HG02798 (cell line): ENCODE data around the gene LYL1.
A peak's percentile ranks its signal among the peaks of the same experiment; 100 is the strongest.

Experiments
- ATAC-seq: cut with Tn5 transposase; IDR thresholded peaks from one replicate; pipeline ENCODE4 v1.9.1; 2021; ENCODE audit warnings: mild to moderate bottlenecking; ENCODE audit not compliant: unreplicated experiment, poor library complexity

LYL1 gene

DNA sequence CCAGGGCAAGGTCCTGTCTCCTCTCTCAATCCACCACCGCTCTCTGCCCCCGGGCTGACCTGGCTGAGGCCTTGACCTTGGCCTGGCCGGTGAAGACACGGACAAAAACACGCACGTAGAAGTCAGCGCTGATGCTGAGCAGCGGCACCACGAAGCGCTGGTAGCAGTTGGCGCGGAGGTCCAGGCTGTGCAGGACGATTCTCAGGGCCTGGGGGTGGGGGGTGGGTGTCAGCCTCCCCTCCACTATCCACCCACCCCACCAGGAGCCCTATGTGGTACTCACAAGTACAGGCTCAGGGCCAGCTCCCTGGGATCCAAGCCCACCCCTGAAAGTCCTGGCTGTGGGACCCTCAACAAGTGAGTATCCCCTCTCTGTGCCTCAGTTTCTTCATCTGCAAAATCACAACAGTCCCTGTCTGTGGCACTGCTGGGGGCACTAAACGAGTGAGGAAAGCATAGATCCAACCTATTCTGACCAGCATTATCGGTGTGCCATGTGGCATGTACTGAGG is 7.5 kb upstream of the LYL1 start:
- ATAC-seq = no peak

DNA sequence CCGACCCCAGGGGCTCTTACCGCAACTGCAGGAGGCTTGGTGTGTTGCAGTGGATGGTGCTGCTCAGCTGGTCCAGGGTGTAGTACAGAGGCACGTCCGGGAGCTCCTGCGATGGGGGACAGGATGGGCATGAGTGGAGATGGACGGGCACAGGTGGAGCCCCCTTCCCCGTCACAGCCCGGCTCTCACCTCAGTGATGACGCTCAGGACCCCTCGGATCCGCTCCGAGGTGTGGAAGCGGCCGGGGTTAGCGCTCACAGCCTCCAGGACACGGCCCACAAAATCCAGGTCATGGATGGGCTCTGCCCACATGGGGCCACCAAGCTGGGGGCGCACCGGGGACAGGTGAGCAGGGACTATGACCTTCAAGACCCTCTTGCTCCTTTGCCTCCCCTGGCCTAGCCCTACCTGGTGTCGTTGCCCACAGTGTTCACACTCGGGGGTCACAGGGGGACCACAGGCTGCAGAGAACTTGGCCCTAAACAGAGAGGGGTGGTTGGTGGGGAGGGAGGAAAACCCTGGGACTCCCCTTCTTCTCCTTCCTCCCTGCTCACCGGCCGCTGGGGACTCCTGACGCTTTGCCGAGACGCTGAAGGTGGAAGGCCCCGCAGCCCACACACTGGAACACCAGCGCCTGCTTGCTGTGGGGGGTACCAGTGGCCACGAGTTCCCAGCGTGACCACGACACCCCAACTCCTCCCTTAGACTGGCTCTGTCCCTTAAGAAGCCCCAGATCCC is 6.9 kb upstream of the LYL1 start:
- no peak for ATAC-seq

DNA sequence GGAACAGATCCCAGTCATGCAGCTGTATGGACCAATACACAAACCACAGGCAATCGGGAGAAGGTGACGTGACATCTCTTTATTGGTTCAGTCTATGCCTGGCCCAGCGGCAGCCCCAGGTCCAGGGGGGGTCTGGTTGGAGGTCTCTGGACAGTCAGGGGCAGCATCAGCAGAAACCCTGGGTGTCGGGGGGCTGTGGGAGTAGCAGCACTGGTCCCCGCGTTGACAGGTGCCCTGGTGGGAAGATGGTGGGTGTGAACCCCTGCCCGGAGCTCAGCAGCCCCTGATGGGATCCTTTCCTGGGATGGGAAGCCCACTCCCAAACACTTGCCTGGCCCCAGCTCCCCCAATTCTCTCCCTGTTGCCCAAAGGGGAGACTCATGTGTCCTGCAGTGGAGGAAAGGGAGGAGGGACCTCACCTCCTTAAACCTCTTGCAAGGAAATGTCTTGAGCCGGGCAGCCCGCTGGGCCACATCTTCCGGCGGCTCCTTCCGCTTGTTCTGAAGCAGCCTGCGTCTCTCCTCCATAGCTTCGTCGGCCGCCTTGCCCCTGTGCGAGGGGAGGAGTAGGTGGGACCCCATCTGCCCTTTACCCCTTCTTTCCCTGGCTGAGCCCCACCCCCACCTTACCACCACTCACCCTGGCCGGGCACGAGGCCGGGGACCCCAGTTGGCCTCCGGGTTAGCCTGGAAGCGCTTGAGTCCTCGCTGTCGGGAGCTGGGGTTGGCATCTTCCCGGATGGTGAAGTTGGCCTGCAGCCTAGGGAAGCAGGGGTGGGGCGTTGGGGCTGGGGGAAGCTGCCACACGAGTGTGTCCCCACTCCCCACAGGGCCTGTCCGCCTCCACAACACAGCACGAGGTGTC is 2.4 kb upstream of the LYL1 start:
- ATAC-seq = peak; percentile 1

DNA sequence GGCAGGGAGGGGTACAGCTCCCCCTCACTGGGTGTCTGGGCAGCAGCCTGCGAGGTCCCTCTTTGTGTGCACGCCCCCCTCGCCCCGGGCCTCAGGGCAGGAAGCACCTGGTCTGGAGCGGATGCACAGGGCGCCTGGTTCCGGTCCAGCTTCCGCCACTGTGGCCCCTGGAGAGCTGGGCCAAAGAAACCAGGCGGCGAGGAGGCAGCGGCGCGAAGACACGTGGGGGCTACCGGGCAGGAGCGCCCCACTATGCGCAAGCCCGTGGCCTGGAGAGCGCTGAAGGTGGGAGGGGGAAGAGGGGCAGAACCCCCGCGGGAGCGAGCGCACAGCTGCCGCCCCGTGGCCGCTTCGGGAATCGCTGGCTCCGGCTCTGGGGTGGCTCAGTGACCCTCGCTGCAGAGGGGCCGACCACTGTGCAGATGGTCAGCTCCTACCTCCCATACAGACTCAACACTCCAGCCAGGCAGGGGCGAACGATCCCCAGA is 1.7 kb upstream of the LYL1 start:
- peak; percentile 49 for ATAC-seq

DNA sequence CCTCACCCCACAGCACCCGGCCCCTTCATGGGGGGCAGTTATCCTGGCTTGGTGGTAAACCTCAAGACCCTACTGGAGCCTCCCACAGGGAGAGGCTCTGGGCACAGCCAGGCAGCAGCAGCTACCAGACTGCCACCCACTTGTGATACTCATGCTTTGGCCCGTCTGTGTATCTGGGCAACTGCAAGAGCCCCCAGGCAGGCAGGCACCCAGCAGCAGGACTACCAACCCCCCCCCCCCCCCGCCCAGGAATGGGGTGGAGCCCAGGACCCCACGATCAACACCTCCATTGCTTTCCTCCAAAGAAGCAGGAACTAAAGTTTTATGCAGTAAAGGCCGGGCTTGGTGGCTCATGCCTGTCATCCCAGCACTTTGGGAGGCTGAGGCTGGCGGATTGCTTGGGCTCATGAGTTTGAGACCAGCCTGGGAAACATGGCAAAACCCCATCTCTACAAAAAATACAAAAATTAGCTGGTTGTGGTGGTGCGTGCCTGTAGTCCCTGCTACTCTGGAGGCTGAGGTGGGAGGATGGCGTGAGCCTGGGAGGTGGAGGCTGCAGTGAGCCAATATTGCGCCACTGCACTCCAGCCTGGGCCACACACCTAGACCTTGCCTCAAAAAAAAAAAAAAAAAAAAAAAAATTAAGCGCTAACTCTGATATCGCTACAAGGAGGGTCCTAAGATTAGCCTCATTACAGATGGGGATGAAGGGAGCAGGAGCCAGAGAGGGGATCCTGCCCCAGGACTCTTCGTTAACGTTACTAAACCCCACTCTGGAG is 1.1 kb upstream of the LYL1 start:
- no peak for ATAC-seq

DNA sequence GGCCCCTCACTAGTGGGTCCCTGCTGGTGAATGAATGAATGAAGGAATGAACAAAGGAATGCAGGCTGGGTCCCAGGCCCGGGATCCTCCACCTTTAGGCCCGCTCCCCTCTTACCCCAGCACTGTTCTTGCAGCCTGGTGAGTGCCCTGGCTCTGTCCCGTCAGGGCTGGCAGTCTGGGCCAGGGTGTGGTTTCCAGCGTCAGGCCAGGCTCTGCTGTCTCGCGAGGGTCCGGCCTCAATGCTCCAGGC is 317 bp downstream of the LYL1 start:
- ATAC-seq = no peak

DNA sequence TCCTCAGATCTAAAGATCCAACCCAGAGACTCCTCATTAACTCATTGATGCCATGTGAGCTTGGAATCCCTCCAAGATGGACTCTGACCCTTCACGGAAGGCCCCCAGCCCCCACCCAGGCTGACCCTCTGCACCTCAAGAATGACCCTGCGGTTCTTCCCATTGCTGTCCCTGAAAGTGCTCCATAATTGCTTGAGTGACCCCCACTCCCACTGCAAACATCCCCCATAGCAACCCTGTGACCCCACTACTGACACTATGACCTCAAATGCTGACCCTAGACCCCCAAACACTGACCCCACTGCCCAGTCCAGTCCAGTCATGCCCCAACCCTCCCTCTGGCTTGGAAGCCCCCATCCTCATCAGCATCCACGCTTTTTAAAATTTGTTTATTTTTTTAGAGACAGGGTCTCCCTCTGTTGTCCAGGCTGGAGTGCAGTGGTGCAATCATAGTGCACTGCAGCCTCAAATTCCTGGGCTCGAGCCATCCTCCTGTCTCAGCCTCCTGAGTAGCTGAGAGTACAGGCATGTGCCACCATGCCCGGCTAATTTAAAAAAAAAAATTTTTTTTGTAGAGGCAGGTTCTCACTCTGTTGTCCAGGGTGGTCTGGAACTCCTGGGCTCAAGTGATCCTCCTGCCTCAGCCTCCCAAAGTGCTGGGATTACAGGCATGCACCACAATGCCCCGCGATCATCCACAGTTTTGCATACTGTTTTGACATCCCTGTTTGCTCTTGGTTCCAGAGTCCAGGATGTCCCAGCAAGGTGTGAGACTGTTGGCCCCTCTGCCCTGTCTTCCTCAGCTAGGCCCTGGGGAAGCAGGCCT is 855 bp downstream of the LYL1 start:
- ATAC-seq = no peak

DNA sequence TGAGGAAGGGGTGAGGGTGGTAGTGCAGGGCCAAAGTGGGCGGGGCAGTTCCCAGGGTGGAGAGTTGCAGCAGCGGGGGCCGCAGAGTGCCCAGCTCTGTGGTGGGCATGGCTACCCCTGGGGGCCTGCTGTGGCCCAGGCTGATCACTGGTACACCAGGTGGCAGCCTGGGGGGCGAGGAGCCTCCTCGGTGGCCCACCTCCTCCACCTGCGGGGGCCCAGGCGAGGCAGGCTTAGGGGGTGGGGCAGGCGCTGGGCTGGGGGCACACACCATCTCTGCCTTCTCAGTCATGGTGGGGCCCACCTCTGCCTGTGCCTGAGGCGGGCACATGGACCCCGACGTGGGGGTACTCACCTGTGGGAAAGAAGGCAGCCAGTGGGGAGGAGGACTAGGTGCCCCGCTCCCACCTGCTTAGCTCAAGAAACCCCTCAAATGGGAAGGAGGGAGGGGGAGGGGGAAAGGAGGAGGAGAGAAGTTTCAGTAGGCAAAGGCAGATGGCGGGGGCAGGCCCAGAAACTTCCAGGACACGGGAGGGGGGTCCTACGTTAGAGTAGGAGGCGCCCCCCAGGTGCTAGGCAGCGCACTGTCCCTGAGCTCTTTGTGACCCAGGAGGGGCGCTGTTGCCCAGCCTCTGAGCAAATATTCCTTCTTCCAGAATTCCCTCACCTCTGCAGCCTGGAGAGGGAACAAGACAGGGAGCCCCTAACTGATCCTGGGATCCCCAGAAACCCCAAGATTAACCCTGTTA is 1.6 kb downstream of the LYL1 start:
- no peak for ATAC-seq

DNA sequence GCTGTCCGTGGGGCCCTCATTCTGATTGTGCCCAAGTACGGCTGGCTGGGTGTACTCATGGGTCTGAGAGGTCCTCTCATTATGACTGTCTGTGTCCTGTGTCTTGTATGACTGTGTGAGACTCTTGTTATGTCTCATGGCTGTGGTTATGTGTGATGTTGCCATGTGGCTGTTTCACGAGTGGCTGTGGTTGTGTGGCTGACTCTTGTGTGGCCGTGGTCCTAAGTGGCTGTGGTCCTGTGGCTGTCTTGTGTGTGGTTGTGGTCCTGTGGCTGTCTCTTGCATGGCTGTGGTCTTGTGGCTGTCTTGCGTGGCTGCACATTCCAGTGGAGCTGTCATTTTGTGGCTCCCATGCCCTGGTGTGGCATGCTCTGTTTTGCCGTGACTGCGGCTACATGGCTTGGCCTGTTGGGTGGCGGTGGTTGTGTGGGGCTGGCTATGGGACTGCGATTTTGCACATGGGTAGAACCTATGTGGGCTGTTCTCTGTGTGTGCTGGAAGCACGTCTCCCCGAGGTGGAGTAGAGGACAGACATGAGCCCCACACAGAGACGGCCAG is 2.5 kb downstream of the LYL1 start:
- no peak for ATAC-seq

DNA sequence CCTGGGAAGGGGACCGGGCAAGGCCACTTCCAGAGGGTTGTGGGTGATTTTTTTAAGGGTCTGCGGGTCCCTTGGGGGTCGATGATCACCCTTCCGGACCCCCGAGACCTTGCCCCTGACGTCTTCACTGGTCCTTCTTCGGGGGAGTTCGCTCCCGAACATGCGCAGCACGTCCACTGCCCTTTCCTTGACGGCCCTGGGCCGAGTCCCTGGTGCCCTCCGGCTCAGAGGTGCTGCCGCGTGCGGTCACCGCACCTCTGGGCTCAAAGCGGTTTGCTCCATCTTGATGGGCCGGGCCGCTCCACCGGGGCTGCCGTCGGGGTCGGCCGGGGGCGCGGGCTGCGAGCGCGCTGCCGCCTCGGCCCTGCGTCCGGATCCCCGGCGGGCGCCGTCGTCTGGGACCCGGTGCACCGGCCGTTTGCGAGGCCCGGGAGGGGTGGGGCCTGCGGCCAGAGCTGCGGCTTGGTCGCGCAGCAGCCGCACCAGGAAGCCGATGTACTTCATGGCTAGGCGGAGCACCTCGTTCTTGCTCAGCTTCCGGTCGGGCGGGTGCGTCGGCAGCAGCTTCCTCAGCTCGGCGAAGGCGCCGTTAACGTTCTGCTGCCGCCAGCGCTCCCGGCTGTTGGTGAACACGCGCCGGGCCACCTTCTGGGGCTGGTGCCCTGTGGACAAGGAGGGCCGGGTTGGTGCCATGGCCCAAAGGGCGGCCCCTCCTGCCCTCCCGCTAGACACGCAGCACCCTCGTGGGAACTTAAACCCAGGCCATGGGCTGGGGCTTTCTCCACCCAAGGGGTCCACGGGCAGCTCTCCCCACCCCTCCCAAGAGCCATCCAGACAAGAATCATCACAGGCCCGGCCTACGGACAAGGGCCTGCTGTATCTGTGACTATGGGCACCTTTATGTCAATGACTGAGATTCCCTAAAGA is 3.3 kb downstream of the LYL1 start:
- no peak for ATAC-seq

DNA sequence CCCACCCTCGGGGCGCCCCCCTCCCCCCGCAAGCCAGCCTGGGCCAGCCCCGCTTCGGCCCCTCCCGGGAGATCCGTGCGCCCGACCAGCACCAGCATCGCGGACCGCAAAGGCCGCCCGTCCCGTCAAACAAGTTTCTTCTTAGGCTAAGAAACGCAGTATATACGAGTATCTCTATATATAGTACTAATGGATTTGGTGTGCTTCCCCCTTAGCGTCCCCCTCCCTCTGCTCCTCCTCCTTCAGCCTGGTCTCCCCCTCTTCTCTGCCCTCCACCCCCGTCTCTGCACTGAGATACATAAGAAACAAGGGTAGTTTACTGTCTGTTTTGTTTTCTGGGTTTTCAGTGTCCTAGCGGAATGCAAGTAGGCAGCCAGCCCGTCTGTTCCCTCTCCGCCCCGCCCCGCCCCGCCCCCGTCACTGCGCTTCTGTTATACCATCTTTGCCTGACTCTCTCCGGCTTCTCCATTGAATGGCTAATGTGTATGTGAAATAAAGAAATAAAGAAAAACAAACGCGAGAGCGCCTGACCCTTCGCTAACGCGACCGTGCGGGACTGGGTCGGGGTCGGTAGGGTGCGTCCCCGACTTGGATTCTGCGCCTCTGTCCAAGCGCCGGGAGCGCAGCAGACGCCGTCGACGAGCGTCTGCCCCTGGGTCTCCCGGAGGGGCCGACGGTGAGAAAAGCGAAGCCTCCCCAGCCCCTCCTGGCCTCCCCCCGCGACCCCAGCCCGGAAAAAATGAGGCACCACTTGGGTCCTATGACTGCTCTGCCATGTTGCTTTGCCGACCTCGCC is 4.2 kb downstream of the LYL1 start:
- no peak for ATAC-seq

DNA sequence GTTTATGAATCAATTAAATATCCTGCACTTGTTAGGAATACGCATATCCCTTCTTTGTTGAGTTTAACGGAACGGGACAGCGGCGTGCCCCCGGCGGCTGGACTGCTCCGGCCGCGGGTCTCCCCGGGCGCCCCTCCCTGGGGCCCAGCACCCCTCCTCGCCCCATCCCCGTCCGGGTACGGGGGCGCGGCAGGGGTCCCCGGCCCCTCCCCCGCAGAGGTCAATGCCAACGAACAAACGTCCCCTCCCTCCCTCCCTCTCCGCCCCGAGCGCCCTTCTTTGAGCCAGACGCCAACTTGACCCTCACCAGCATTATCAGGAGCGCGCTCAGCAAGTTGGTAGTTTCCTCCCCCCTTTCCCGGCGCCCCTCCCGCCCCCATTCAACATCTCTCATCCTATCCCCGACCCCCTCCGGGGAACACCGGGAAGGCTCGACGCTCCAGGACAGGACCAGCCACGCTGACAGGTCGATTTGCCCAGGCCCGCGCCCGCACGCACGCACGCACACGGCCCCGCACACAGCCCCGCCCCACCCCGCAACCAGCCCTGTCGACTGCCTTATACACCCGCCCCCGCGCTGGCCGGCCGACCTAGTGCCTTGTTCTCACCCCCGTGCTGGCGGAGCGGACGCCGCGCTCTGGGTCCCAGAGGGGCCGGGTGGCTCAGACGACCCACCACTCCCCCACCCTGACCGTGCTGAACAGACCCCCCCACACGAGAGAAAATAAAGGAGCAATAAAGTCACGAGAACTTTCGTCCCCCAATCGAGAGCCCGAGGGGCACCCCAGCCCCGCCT is 5.0 kb downstream of the LYL1 start:
- ATAC-seq = no peak

DNA sequence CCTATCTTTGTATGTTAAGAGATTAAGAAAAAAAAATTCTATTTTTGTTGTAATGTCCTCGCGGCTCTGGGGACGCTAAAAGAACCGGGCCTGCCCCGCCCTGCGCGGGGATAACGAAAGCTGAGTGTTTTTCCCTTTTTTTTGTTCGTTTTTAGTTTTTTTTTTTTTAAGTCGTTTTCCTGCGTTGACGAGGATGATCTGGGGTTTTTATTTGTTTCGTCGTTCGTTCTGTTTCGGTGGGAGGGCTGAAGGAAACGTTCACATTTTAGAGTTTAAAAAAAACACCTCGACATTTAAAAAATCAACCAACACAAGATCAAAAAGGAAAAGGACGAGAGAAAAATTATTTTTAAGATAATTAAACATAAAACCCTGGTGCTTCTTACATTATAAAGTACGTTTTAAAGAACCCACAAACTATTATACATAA is 5.6 kb downstream of the LYL1 start:
- no peak for ATAC-seq

DNA sequence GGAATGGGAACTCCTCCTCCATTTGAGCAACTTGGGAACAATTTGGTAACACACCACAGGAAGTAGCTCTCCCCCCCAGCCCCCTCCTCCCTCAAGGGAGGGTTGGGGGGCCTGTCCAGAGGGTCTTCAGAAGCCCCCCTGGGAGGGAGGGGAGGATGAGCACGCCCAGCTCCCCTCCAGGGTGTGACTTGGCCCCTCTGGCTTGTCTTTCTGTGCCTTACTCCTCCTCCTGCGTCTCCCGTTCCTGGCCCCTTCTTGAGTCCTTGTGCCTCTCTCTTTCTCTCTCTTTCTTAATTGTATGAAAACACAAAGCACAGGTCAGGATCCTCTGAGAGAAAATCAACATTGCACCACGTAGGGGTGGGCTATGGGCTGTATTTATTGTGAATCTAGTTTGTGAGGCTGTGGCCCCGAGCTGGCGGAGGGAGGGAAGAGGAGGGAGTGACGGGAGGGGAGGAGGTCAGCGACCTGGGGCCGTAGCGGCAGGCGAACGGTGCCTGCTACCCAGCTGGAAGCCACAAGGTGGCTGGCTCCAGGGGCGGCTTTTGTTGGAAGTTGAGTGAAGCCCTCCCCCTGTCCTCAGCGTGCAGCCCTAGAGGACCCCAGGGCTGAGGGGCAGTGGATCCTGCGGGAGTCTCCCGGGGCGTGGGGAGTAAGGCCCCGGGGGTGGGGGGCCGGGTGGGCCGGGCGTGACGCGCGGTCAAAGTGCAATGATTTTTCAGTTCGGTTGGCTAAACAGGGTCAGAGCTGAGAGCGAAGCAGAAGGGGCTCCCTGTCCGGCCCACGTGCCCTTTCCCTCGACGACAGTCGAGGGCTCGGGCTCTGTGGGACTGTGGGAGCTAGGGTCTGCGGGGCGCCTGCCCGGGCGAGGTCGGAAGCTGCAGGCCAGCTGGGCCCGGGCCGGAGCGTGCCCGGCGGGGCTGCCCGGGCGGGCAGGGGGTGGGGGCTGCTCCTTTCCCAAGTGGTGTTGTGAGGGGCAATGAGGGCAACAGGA is 6.4 kb downstream of the LYL1 start:
- ATAC-seq = no peak

DNA sequence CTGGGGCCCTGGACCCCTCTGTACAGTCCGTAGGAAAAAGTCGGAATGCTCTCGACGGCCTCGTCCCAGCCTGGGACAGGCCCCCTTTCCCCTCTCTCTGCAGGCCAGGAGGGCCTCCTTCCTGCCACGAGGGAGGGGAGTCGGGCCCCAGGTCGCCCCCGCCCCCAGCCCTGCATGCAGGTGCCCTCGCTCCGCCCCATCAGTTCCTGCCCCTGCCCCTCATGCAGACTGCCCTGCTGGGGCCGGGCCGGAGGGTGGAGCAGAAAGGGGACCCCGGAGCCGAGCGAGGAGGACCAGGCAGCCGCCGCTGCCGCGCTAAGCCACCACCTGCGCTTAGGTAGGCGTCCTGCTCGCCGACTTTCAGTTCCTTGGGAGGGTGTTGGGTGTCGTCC is 7.3 kb downstream of the LYL1 start:
- ATAC-seq = no peak
